HS-5 (cell line): ENCODE measurements around the gene VAPB.
"Not testable (repeated sequence)": the region's sequence is repeated elsewhere in the genome, so short reads cannot be mapped to it uniquely, and the experiment has no call there.

Experiments used
- DNase-seq: peaks from one replicate; pipeline ENCODE4 v3.0.0-alpha.2; 2012; ENCODE audit warnings: low read depth

The VAPB gene

DNA sequence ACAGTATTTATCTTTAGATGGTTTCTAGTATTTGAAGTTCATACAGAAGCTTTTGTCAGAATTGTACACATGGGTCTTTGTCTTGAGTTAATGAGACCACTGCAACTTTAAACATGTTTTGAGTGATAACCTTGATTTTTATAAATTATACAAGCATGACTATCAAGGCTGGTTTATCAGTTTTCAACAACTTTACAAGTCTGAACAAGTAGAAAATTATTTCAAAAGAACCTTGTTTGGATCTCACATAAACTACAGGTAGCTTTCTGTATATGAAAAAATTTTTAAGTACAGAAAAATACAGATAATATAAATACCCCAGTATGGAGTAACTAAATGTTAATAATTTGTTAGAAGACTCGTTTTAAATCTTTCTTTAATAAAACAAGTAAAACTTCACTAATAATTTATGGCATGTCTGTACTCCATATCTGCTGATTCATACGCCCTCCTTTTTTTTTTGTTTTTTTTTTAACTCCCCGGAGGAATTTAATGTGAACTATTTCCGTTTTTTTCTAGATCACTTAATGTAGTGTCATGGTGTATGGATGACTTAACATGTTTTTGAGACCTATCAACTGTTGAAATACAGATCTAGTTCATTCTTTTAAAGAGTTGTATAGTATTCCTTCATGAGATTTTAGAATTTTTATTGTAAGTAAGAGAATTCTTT is 18.3 kb downstream of the VAPB start:
- no peak for DNase-seq

DNA sequence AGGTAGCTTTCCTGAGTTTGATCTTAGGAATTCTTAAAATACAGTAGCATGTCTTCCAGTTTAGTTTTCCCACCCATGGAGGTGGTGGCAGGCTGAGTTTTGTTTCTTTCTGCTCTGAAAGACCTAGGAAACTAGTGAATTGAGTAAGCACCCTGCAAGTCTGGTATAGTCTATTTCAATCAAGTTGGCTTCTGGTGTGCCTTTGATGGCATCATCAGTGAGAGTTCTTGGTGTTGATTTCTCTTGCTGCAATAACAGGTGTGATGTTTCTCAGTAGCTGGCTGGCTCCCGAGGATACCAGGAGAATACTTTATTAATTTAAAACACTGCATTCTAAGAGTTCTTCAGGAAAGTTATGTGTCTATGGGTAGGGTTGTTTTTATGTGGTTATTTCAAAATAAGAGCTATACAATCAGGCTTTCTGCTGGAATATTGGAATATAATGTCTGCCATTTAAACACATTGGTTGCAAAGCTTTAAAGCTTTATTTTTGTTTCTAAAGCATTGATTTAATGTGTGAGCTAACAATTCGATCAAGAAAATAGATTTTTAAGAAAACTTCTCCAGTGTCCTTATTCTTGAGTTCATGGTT is 19.0 kb downstream of the VAPB start:
- DNase-seq = no peak

DNA sequence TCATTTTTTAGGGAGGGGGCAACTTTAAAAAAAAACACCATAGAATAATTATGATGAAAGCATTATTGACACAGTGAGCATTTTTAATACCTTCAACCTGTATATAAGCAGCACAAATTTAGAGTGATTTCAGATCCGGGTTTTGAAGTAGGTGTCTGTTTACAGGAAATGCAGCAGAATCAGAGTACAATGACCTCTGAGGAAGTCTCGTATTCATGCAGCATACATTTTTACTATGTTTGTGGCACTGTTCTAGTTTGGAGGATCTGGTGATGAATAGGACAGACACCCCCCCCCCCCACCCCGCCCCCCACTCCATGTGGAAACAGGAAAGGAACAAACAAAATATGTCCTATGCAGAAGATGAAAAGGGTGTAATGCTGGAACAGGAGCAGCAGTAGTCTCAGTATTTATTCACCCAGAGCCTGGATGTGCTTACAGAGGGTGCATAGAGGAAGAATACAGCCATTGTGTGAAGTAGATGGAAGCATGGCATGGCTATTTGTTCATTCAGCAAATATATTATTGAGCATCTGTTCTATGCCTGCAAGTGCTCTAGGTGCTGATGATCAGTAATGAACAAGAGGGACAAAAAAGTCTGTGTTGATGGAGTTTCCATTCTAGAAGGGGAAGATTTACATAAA is 19.7 kb downstream of the VAPB start:
- DNase-seq = no peak

DNA sequence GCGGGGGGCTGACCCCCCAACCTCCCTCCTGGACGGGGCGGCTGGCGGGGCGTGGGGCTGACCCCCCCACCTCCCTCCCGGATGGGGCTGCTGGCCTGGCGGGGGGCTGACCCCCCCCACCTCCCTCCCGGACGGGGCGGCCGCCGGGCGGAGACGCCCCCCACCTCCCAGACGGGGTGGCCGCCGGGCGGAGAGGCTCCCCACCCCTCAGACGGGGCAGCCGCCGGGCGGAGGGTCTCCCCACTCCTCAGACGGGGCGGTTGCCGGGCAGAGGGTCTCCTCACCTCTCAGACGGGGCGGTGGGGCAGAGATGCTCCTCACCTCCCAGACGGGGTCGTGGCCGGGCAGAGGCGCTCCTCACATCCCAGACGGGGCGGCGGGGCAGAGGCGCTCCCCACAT is 25.2 kb downstream of the VAPB start:
- DNase-seq = not testable (repeated sequence)

DNA sequence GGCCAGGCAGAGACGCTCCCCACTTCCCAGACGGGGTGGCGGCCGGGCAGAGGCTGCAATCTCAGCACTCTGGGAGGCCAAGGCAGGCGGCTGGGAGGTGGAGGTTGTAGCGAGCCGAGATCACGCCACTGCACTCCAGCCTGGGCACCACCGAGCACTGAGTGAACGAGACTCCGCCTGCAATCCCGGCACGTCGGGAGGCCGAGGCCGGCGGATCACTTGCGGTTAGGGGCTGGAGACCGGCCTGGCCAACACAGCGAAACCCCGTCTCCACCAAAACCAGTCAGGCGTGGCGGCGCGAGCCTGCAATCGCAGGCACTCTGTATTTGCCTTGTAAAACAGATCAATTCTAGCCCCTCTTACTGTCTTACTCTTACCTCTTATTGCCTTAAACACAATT is 25.8 kb downstream of the VAPB start:
- not testable (repeated sequence) for DNase-seq

DNA sequence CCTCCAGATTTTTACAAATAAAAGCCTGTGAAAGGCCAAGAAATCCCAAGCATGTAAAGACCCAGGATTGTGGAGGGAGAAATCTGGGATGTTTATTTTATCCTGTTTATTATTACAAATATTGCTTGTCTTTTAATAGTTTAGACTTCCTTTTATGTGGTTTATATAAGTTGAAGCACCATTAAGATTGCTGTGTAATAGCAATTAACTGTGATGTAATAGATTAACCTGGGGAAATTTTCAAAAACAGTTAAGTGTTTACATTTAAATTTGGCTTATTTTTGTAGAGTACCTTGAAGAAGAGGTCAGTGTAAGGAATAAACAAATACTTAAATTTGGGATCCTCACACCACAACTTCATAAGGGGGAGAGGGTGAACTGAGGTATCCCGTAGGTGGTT is 27.0 kb downstream of the VAPB start:
- DNase-seq = no peak

DNA sequence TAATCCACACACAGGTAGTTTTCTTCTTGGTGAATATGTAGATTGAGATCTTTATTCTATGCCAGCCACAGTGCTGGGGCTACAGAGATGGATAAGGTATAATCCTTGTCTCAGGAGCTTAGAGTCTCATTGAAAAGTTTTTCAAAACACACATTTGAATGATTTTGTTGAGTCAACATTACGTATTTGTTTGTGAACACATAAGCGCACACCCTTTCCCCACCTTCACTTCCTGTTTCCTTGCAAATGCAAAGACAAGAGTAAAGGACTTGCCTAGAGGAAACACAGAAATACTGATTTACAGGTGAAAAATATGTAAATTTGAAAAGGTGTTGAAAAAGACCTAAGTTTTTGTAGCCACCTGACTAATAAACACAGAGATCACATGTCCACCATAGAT is 27.8 kb downstream of the VAPB start:
- DNase-seq = no peak

DNA sequence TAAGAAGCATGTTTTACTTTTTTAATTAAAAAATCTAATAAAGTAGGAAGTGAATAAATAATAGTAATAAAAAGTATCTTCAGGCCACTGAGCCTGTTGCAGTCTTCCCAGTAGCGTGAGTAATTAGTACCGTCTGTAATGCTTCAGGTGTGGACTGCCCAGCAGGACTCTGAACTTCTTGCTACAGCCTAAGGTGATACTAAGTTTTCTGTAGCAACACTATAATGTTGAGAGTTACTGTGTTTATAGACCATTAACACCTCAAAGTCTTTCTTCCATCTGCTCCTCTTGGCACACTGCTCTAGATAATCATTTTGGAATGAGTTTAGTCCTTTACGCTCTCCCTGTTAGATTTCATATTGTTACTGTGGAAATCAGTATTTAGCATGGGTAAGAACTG is 28.4 kb downstream of the VAPB start:
- no peak for DNase-seq

DNA sequence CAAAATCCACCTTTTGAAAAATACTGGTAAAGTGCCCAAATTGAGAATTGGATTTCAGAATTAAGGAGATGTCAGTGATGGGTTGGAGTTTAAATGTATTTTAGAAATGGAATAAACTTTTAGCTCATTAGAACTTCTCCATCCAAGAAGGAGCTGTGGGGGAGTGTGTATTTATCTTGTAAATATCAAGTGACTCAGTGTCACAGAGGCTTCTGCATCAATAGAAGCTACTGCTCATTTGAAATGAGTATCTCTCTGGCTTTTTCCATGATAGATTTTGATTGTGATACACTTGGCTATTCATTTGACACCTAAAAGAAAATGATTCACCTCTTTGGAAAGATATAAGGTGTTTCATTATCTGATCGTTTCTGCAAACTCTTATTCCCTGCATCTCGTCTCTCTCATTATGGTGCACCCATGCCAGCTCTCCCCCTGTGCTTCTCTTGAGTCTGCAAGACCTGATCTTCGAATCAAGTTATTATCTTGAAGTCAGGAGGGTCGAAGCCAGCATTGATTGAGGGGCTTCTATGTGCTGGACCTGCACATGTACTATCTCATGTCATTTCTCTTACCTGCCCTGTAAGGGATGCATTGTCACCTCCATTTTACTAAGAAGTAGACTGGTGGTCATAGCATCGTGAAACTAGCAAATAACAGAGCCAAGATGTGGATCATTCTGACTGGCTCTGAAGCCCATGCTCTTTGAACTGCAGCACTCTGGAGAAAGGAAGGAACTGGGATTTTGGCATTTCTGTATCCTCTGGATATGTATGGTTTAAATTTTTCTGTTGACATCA is 30.1 kb downstream of the VAPB start:
- DNase-seq = no peak

DNA sequence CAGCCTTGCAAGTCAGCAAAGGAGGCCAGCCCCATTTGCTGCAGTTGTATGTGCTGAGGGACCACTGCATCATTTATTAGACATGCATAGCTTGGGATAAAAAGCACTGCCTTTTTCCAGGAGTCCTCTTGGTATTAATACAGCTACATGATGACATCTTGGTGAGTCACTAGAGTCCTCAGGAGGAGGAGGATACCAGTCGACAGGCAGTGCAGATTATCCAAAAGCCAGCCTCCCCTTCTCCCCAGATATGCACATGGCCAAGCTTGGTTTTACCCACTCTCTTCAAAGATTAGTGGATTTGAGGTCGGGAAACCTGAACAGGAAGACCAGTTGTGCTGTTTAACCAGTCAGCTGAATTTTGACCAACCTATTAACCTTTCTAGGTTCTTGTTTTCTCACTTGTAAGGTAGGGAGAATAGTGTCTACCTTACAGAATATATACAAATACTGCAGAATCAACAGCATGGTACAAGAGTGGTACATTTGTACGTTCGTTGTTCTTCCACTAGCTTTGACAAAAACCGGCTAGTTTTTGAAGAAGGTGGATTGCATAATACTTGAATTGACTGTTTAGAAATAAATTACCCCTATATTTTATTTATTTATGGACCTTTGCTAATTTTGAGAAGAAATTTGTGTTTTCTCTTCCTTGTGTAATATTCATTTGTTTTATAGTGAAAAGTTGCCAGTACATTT is 31.9 kb downstream of the VAPB start:
- DNase-seq = peak; percentile 73

DNA sequence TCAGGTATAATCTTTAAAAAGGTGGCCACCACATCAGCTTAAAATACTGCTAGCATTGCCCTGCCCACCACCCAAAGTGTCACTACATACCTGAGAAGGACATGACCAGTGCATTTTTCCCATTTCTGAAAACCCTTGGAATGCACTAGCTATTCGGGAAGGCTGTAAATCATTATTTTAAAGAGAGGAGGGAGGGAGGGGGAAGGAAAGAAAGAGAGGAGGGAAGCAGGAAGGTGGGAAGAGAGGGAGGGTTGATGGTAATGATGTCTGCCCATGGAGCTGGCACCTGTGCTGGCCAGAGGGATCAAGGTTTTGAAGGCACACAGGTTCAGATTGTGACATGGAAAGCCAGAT is 32.4 kb downstream of the VAPB start:
- DNase-seq = no peak

DNA sequence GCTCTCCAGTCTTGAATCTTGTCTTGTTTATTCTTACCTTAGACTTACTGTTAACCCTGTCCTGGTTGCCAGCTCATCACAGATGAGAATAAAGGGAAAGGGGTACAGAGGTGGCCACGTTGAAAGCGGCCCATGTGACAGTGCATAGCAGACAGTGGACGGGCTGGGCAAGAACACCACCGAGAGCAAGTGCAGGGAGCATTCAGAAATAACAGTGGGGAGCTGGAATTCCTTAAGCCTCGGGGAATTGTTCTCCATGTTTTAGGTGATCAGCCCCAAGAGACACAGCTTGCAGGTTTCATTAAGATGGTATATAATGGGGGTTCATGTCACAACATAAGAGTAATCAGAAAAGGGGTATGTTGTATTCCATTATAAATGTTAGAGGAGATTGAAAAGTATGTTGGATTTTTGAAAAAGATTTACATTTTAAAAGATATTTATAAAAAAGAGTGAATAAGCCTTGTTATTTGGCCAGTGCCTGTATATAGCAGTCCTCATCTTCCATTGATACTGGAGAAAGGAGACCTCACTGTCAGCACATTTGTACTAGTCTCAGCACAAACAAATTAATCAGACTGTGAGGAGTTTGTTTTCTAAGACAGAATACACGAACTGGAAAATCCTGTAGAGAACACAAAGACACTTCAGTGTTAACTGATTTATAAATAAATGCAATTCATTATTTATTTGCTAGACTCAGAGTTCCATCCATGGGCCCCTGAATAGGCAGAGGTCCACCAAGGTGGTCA is 35.4 kb downstream of the VAPB start:
- DNase-seq = no peak

DNA sequence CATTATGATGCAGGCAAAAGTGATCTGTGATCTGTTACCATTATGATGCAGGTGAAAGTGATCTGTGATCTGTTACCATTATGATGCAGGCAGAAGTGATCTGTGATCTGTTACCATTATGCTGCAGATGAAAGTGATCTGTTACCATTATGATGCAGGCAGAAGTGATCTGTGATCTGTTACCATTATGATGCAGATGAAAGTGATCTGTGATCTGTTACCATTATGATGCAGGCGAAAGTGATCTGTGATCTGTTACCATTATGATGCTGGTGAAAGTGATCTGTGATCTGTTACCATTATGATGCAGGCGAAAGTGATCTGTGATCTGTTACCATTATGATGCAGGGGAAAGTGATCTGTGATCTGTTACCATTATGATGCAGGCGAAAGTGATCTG is 38.5 kb downstream of the VAPB start:
- not testable (repeated sequence) for DNase-seq

DNA sequence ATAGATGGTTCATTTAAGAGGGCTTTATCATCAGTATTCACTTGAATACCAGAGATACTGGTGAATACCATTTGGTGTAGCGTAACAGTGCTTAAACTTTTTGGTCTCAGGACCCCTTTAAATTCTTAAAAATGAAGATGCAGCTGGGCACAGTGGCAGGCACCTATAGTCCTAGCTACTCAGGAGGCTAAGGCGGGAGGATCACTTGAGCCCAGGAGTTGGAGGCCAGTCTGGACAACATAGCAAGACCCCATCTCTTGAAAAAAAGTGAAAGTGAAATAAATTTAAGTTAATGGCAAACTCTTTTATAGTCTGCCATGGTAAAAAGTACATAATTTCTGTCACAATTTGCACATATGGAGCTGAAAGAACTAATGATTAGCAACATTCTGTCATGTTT is 39.3 kb downstream of the VAPB start:
- DNase-seq = no peak

DNA sequence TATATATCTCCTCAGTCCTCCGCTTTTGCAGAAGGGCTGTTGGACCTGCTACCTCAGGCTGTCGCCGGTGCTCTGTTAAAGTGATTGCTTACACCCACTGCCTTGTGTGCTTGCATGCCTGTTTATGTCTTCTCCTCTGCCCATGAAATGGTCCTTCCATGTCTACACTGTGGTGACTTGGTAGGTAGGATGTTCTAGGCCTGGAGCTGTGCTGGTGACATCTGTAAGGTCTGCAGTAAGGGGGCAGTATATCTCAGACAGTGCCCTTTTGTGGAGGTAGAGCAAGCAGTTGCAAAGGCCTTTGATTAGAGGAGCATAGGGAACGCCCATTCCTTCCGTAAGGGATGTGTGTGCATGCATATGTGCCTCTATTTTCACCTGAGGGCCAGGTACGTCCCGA is 40.3 kb downstream of the VAPB start:
- DNase-seq = no peak

DNA sequence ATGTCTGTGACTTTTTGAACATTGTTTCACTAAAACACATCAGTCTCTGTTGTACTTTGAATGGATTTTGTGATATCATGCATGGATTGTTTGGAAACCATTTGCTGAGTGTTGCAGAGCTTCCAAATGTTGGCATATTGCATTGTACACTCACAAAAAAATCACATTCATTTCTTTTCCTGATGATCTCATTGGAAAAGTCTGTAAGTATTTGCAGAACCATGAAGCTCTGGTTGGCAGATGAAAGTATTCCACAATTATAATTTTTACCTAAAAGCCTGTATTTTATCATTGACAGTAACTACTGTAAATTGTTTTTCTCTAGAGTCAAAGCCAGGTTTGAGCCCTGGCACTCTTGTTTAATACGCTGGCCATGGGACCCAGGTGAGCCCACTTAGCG is 42.1 kb downstream of the VAPB start:
- DNase-seq = no peak

DNA sequence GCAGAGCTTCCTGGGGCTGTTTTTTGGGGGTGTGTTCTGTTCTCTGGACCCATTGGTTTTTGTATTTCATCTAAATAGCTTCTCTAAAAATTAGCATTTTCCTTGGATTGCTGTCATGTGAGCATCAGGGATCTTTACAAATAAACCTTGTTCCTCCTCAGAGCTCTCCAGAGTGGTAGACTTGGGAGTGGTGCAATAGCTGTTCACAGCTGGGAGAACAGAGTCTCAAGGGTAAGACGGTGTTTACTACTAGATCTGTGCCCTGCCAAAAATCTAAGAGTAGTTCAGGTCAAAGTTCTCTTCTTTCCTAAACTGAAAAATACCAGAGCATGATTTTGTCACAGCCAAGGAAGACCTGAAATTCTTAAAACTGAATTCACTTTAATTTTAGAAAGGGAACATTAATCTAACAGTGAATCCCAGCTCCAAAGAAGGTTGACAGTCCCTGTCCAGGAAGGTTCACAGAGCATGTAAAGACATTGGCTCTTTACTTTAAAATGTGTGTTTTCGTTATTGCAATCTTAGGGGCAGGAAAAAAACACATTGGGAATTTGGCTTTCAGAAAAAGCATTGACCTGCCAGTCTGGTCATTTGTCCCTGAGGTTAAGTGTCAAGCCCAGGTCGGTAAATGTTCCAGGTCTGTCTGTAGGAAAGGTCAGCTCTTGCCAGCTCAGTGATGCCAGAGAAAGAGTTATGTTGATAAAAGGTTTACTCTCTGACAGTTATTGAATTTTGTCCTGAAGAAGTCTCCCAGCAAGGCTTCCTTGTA is 43.3 kb downstream of the VAPB start:
- no peak for DNase-seq

DNA sequence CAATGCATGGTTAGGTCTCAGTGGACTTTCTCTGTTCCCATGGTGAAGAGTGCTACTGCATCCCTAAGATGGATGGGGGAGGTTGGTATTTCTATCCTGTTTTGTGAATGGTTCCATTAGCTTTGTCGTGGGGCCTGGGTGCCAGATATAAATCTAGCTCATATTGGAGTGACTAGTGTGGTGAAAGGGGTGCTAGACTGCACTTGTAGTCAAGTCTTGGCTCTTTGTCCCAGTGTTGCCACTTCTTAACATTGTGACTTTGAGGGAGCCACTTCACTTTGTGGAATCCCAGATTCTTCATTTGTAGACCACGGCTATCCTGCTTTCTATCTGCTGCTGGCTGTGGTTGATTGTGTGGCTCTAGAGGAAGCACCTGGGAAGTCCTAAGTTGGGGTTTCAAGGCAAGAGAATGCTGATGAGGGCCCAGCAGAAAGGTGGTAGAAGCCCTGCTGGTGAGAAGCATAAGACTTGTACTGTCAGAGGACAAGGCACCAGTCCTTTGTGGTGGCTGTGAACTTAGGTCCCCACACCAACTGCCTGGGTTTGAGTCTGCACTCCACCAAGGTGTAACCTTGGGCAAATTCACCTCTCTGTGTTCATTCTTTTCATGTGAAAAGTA is 44.1 kb downstream of the VAPB start:
- no peak for DNase-seq

DNA sequence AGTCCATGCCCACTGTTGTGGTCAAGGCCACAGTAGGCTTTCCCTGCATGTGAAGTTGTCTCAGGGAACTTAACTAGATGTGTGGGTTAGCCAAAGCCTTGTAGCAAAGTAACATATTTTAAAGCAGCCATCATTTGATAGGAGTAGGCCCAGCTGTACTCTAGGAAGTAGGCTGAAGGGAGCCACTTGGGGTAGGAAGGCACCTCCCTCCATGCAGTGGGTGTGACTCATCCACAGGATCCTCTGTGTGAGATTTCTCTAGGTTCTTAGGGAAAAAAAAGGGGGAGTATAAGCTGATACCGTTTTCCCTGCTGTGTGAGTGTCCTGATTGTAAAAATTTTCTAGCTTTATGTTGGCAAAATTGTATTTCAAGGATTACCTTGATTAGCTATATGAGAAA is 44.7 kb downstream of the VAPB start:
- peak; percentile 53 for DNase-seq

DNA sequence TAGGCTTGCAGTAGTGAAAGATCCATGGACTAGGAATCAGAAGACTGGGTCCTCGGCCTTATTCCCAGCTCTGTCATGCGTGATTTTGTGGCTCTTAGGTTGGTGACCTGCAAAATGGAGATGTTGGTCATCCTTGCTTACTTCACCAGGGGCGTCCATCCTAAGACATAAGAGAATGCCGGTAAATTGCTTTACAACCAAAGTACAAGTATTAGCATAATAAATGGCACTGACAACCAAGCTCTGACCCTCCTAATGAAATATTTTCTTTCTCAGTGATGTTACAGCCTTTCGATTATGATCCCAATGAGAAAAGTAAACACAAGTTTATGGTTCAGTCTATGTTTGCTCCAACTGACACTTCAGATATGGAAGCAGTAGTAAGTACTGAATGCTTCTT is 45.3 kb downstream of the VAPB start:
- no peak for DNase-seq
